Frontal cortex (tissue), 4 donors: ENCODE measurements around the gene AKAP12. TPM values are rescaled to one million over a fixed set of nuclear protein-coding genes. Genes with fewer than 3 reads are reported as not detected.

Experiments used
- DNase-seq, 2 donors: peaks; one replicate each; pipeline ENCODE4 v3.0.0; 2012; ENCODE audit warnings: low spot score in 2 of 2
- FAIRE-seq: peaks from 2 replicates; lab custom pipeline; 2012; peaks lifted over from hg19 to GRCh38; lab: Jason Lieb, UNC
- total RNA-seq: library from RNA; depleted of rRNA; stranded (reverse); fragments of >200 nt; gene quantifications from one replicate; pipeline ENCODE4 v1.2.3, GENCODE V29; 2014
- donor health status: control.
- donor health status: control.
- donor health status: control.

AKAP12 gene
- total RNA-seq, 1 donor from 2014 or later, result 40.4 TPM

DNA sequence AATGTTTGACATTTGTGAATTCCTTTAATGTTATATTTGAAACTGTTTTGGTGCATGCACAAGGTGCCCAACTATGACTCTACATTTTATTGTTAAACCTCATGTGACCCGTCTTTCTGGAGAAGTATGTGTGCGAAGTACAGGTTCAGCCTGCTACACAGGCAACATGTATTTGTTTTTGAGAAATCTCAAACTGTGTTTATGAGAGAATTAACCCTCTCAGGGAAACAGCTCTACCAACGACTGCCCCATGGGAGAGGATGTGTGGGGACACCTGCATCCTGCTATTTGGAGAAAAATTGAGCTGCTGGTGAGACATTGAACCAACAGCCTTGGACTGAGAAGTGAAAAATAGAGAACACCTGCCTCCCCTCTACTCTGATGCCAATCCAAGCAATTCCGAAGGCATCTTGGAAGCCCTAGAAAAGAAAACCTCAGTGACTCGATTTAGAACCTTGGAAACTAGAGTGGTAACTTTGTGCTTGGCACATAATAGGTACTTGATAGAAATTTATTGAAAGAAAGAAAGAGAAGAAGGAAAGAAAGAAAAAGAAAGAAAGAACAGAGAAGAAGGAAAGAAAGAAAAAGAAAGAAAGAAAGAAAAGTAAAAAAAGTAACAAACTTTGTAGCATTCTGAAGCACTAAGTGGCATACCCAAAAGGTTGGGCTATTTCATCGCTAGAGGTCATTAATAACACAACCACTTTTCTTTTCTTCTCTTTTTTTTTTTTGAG lies 2.9 kb upstream of the AKAP12 start:
- DNase-seq (no peak), FAIRE-seq (no peak)

DNA sequence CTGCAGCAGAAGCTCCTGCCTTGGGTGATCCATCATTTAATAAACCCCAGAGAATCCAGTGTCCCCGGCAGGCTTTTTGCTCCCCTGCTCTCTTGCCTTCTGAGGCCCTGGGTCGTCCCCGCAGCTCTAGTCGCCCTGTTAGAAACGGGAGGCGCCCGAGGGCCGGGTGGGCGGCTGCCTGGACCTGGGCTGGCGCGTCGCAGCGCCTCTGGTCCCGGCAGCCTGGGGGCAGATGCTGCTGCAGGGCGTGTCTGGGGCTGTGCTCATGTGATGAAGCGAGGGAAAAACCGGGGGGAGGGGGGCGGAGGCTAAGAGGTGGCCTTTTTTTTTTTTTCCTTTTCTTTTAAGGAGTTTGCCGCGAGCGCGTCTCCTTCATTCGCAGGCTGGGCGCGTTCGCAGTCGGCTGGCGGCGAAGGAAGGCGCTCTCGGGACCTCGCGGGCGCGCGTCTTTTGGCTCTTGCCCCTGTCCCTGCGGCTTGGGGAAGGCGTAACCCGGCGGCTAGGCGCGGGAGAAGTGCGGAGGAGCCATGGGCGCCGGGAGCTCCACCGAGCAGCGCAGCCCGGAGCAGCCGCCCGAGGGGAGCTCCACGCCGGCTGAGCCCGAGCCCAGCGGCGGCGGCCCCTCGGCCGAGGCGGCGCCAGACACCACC lies 394 bp downstream of the AKAP12 start:
- DNase-seq, result peak; percentile 40 to 78
- no peak for FAIRE-seq

- FAIRE-seq, result no peak
- DNase-seq, result peak; percentile 29
These were observed 1.2 kb downstream of the AKAP12 start for GRCh38 chr6:151240791-151241642.

- FAIRE-seq (no peak), DNase-seq (no peak)
These were observed 2.1 kb downstream of the AKAP12 start for GRCh38 chr6:151241853-151242252.

- FAIRE-seq, result no peak
- no peak for DNase-seq
These were observed 2.7 kb downstream of the AKAP12 start for GRCh38 chr6:151242420-151242861.

GRCh38 chr6:151243481-151243880 lies 3.7 kb downstream of the AKAP12 start:
- FAIRE-seq, result no peak
- no peak for DNase-seq

DNA sequence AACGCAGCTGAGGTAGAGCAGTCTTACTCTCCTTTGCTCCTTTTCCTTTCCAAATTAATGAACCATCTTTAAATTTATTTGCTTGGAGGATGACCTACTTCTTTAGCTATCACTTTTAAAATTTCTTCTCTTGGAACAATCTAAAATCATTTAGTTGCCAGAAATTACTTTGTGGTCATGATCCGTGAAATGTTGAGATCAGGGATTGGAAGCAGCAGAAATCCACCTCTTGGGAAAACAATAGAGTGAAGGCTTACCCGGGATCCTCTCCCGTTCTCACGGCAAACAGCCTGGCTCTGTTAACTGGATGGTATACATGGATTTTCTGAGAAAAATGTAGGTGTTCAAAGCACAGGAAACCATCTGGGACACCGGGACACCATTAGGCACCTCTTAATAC lies 7.7 kb downstream of the AKAP12 start:
- DNase-seq (no peak), FAIRE-seq (no peak)

- no peak for FAIRE-seq
These were observed 8.5 kb downstream of the AKAP12 start for GRCh38 chr6:151248295-151248694.

GRCh38 chr6:151252634-151253033 lies 12.9 kb downstream of the AKAP12 start:
- DNase-seq (no peak), FAIRE-seq (no peak)

More at GRCh38 chr6:151248295-151248694, 8.5 kb downstream of the AKAP12 start:
- DNase-seq, result no peak

DNA sequence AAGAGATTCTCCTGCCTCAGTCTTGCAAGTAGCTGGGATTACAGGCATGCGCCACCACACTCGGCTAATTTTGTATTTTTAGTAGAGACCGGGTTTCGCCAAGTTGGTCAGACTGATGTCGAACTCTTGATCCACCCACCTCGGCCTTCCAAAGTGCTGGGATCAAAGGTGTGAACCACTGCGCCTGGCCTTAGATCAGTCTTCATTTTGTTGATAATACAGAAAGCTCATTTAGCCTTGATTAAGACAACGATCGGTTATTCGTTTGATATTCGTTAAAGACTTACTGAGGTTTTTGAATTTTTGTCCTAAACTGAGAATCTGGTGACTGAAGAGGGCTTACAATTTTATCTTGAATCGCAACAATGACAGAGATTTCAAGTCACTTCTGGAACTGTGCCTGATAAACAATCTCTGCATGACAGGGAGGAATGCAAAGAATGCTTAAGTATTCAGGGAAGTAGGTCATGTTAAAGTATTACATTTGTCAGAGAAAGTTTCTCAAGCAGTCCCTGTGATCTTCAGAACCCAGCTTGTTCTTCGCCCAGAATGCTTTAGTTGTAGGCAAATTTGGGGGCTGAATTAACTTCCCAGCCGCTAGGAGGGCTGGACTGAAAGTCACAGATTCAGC lies 14.8 kb downstream of the AKAP12 start:
- no peak for FAIRE-seq
- no peak for DNase-seq

DNA sequence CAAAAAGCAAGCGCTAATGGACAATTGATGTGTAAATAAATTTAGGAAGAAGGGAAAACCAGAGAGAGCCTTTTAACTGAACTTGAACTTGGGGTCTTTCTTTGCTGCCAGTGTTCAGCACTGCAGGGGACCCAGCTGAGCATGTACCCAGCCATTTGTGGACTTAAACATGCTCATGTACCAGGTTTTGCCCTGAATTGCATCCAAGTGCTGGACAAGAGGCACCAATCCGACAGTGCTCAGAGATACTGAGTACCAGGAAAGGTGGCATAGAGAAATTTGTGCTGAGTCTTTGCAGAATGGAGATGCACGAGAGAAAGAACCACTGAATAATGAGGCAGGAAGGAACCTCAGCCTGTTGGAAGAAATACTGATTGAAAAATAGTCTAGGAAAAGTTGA lies 16.0 kb downstream of the AKAP12 start:
- DNase-seq (no peak), FAIRE-seq (no peak)

GRCh38 chr6:151257985-151258445 lies 18.2 kb downstream of the AKAP12 start:
- FAIRE-seq, result no peak
- no peak for DNase-seq

DNA sequence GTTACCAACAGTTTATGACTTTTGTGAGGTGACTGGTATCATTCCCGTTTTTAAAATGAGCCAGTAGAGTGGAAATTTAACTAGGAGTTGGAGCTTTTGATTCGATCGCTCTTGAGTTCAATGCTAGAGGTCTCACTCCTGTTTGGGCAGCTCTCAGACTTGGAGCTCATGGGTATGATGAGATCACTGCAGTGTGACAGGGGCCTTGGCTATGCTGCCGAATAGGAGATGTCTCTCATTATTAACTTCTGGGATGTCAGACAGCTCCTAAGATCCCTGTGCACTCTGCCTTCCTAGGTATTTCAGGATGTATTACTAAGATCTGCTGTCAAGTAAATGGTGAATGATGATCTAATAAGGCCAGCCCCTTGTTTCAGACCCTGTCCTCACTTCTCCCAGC lies 20.4 kb downstream of the AKAP12 start:
- no peak for FAIRE-seq
- no peak for DNase-seq

DNA sequence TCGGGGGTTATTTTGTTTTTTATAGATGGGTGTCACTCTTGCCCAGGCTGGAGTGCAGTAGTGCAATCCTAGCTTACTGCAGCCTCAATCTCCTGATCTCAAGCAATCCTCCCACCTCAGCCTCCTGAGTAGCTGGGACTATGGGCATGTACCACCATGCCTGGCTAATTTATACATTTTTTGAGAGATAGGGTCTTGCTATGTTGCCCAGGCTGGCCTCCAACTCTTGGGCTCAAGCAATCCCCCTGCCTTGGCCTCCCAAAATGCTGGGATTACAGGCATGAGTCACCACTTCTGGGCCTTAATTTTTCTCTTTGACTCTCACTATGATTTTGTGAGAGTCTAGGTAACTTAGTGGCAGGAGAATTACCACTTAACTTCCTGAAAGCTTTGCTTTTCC lies 23.3 kb downstream of the AKAP12 start:
- DNase-seq, result no peak
- no peak for FAIRE-seq

DNA sequence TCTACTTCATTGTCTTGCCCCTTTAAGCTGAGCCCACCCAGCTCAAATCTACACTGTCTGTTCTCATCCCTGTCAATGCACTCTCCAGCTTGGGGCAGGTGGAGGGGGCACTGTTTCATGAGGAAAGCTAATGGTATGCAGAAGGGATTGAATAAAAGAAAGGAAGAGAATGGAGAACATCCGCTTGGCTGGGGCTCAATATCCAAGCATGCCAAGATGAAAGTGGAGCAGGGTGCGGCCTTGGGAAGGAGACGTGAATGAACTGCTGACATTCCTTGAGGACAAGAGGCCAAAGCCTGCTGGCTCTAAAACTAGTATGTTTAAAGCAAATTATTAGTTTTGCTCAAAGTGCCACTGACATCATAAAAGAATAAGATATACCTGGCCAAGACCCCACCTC lies 24.2 kb downstream of the AKAP12 start:
- FAIRE-seq, result no peak

DNA sequence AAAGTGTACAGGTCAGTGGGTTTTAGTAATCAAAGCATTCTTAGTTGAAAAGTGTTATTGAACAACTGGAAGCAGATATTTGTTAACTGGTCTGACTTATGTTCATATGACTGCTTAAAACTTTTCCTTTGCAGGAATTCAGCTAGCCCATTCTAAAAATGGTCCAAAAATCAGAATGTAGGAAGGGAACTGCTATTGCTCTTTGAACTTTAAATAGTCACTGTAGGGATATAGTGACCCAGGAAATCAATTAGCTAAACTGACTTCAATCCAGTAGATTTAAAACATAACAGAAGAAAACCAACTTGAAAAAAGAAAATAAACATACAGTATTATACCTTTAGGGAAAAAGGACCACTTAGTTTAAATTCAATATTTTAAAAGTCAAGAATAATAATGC lies 25.5 kb downstream of the AKAP12 start:
- no peak for FAIRE-seq
- no peak for DNase-seq

More for the DNA sequence above, 24.2 kb downstream of the AKAP12 start:
- no peak for DNase-seq

DNA sequence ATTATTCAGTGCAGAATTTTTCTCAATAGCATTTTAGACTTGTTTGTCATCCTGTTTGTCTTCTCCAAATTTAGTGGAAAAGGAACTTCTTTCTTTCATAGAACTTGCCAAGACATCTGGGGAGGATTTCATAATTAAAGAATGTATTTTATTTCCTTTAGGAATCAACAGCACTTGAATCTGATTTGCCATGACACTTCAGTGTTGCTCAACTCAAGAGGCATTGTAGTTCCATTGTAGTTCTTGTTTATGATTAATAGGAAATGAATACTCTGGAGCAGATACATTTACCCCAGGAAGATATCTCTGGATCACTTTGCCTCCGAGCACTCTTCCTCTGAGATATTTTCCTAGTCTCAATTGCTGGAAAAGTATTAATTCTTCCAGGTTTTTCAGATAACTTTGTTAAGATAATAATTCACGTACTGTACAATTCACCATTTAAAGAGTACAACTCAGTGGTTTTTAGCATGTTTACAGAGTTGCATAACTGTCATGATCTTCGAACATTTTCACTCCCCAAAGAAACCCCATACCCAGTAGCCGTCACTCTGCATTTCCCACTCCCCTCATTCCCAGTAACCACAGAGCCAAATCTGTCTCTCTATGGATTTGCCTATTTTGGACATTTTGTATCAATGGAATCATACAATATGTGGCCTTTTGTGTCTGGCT lies 29.7 kb downstream of the AKAP12 start:
- FAIRE-seq, result no peak
- no peak for DNase-seq

DNA sequence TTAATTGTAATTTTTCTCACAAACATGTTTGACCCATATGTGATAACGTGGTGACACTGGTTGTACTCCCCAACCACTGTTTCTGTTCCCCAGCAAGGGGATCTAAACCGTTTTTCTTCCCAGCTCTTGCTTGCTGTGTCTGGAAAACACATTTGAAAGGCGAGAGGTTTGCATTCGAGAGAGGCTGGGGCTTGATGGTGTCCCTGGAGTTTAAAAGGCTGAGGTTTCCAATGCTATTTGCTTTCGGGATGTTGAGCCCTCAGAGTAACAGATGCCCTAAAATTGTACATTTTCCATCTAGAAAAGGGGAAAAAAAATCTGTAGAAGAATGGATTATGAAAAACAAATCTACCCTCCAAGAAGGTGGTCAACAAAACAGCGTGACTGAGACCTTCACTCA lies 35.4 kb downstream of the AKAP12 start:
- DNase-seq, result no peak

DNA sequence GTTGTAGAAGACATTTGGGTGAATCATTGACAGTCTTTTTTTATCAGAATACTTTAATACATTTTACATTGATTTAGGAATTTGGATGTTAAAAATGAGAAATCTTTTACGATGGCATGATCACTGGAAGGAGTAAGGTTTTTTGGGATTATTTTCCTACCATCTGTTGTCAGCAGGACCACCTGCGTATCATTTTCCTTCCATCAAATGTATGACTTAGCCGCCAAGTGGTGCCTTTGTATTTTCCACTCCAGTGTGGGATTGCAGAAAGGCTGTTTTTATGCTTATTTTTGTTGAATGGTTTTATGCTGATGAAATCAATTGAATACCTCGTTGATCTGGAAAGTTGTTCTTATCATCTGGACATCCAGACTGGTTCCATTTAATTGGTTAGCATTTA lies 35.8 kb downstream of the AKAP12 start:
- DNase-seq (no peak), FAIRE-seq (no peak)

More for the DNA sequence above, 35.4 kb downstream of the AKAP12 start:
- no peak for FAIRE-seq
